IPS-18c (cell line): Measurements from ENCODE around the gene CLTB.

ENCODE experiments used
- H3K4me3 ChIP-seq: 2 replicates; pipeline ENCODE4 v1.7.0; 2013; ENCODE audit warnings: low read depth, mild to moderate bottlenecking, low read length, moderate library complexity; ENCODE audit not compliant: insufficient read depth
- H3K9me3 ChIP-seq: one replicate; pipeline ENCODE4 v1.6.1; 2013; ENCODE audit warnings: mild to moderate bottlenecking, low read length, moderate library complexity; ENCODE audit not compliant: control insufficient read depth, insufficient read depth

CLTB gene

DNA sequence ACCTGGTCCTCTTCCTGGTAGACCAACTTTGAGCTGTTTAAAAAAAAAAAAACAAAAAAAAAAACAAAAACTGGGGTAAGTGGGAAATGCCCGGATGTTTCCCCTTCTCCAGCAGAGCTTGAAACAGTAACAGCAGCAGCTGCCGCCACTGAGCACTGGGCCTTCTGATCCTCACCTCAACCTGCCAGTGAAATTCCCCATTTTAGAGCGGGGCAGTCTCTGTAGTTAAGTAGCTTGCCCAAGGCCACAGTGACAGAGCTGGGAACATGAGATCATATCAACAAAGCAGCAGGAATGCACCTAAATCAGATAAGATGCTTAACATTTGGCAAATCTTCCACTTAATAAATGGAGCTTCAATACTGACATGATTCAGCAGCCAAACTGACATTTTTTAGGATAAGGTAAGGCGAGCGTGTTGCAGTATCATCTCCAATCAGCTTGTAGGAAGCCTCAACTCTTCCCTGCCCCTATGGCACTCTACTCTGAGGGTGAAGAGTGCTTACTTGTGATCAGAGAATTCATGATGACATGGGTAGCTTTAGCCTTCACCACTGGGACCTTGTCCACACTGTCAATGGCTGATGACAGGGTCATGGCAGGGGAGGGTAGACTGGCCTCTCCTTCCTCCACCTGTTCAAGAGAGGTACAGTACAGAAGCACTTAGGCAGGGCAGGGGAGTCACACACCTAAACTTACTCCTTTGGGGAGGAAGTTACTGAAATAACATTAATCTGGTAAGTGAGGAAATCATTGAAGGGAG, 64.0 kb downstream of the CLTB start:
- no peaks in the 10 kb centered on the region for H3K9me3 ChIP-seq
- no peak overlapping the region for H3K4me3 ChIP-seq

DNA sequence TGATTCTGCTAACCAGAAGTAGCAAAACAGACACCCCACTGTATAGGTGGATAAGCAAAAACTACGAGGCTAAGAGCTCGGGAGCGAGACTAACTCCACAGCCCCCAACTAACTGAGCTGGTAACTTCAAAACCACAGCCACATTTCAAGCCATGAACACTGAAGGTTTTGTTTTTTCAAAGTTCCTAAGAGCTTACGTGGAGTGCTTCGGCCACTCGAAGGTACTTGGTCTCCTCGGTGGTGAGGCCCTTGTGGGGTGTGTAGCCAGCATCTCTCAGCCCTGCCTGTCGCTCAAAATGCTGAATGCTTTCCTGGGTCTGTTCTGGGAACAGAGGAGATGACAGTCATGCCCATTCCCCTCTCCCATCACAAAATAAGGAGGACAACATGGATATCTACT, 65.9 kb downstream of the CLTB start:
- H3K9me3 ChIP-seq: no peaks in the 10 kb centered on the region
- no peak overlapping the region for H3K4me3 ChIP-seq

GRCh38 chr5:176342766-176343458, 73.4 kb downstream of the CLTB start:
- peaks cover 5% of the 10 kb centered on the region for H3K9me3 ChIP-seq
- no peak overlapping the region for H3K4me3 ChIP-seq
